Raji (cell line): ENCODE measurements around the gene PGBD5.

Source experiments
- POLR2A ChIP-seq: IDR thresholded peaks from 2 replicates; pipeline ENCODE4 v1.6.1; 2011; ENCODE audit warnings: low read depth, low read length, control low read depth; ENCODE audit not compliant: insufficient read depth

Gene PGBD5

GRCh38 chr1:230315099-230315498 lies 111.0 kb downstream of the PGBD5 start:
- no peak for TF ChIP-seq POLR2A

GRCh38 chr1:230314142-230314470 lies 112.0 kb downstream of the PGBD5 start:
- TF ChIP-seq POLR2A: no peak

- TF ChIP-seq POLR2A: no peak
Measured at GRCh38 chr1:230313453-230314141, 112.5 kb downstream of the PGBD5 start.

- no peak for TF ChIP-seq POLR2A
Measured at GRCh38 chr1:230312676-230313075, 113.5 kb downstream of the PGBD5 start.

- TF ChIP-seq POLR2A: no peak
Measured at GRCh38 chr1:230310381-230311163, 115.6 kb downstream of the PGBD5 start.

- no peak for TF ChIP-seq POLR2A
Measured at GRCh38 chr1:230309646-230310177, 116.4 kb downstream of the PGBD5 start.

- no peak for TF ChIP-seq POLR2A
Measured at GRCh38 chr1:230308821-230309220, 117.3 kb downstream of the PGBD5 start.

GRCh38 chr1:230308039-230308438 lies 118.1 kb downstream of the PGBD5 start:
- no peak for TF ChIP-seq POLR2A

GRCh38 chr1:230307213-230307612 lies 118.9 kb downstream of the PGBD5 start:
- no peak for TF ChIP-seq POLR2A

- TF ChIP-seq POLR2A: no peak
Measured at GRCh38 chr1:230306169-230306568, 120.0 kb downstream of the PGBD5 start.

GRCh38 chr1:230303822-230304221 lies 122.3 kb downstream of the PGBD5 start:
- no peak for TF ChIP-seq POLR2A

GRCh38 chr1:230303069-230303468 lies 123.1 kb downstream of the PGBD5 start:
- no peak for TF ChIP-seq POLR2A

- TF ChIP-seq POLR2A: no peak
Measured at GRCh38 chr1:230301822-230302221, 124.3 kb downstream of the PGBD5 start.

GRCh38 chr1:230301322-230301721 lies 124.8 kb downstream of the PGBD5 start:
- no peak for TF ChIP-seq POLR2A

GRCh38 chr1:230300322-230301301 lies 125.5 kb downstream of the PGBD5 start:
- no peak for TF ChIP-seq POLR2A
